GM03348 (cell line): ENCODE data around the gene IFNA2.
"Not testable (repeated sequence)": the region's sequence is repeated elsewhere in the genome, so short reads cannot be mapped to it uniquely, and the experiment has no call there.

Source experiments
- DNase-seq: peaks from one replicate; pipeline ENCODE4 v3.0.0; 2012; ENCODE audit warnings: low spot score

IFNA2 gene

GRCh38 chr9:21385131-21385670 is at the start of gene IFNA2:
TSS of gene IFNA2 (minus strand) at chr9:21385398. CDS start at chr9:21385329, 69 bp downstream.
- DNase-seq, result no peak

GRCh38 chr9:21435015-21435383 is 49.8 kb upstream of the IFNA2 start:
- not testable (repeated sequence) for DNase-seq

GRCh38 chr9:21434202-21435014 is 49.2 kb upstream of the IFNA2 start:
- DNase-seq, result peak; percentile 58

- no peak for DNase-seq
Observed at GRCh38 chr9:21432672-21433425, 47.7 kb upstream of the IFNA2 start.

GRCh38 chr9:21429191-21429590 is 44.0 kb upstream of the IFNA2 start:
- DNase-seq, result no peak

- DNase-seq, result no peak
Observed at GRCh38 chr9:21428235-21428634, 43.0 kb upstream of the IFNA2 start.

GRCh38 chr9:21415493-21416267 is 30.5 kb upstream of the IFNA2 start:
- no peak for DNase-seq

- DNase-seq, result no peak
Observed at GRCh38 chr9:21414220-21414940, 29.2 kb upstream of the IFNA2 start.

- no peak for DNase-seq
Observed at GRCh38 chr9:21413624-21414023, 28.4 kb upstream of the IFNA2 start.

- DNase-seq, result no peak
Observed at GRCh38 chr9:21413151-21413550, 28.0 kb upstream of the IFNA2 start.

GRCh38 chr9:21412107-21412506 is 26.9 kb upstream of the IFNA2 start:
- no peak for DNase-seq

GRCh38 chr9:21408817-21409216 is 23.6 kb upstream of the IFNA2 start, which contains the start of gene IFNA8:
TSS of gene IFNA8 (plus strand) at chr9:21409117. CDS start at chr9:21409177, 60 bp downstream.
- no peak for DNase-seq

GRCh38 chr9:21404146-21404545 is 18.9 kb upstream of the IFNA2 start:
- no peak for DNase-seq

GRCh38 chr9:21402386-21403251 is 17.4 kb upstream of the IFNA2 start:
- DNase-seq, result peak; percentile 47

GRCh38 chr9:21399956-21400355 is 14.8 kb upstream of the IFNA2 start:
- no peak for DNase-seq

GRCh38 chr9:21398955-21399489 is 13.8 kb upstream of the IFNA2 start:
- DNase-seq, result no peak

- peak; percentile 43 for DNase-seq
Observed at GRCh38 chr9:21395778-21396717, 10.8 kb upstream of the IFNA2 start.

GRCh38 chr9:21392270-21392669 is 7.1 kb upstream of the IFNA2 start:
- DNase-seq, result peak; percentile 8

GRCh38 chr9:21383627-21384026 is 1.6 kb downstream of the IFNA2 start:
- no peak for DNase-seq
